ENCODE measurements around the gene PFDN1. TPM values are rescaled to one million over a fixed set of nuclear protein-coding genes. Genes with fewer than 3 reads are reported as not detected.

PFDN1 gene
- total RNA-seq (34.3 TPM), polyA plus RNA-seq (100 to 1,000 TPM; 107 to 152 (median 120) TPM)

DNA sequence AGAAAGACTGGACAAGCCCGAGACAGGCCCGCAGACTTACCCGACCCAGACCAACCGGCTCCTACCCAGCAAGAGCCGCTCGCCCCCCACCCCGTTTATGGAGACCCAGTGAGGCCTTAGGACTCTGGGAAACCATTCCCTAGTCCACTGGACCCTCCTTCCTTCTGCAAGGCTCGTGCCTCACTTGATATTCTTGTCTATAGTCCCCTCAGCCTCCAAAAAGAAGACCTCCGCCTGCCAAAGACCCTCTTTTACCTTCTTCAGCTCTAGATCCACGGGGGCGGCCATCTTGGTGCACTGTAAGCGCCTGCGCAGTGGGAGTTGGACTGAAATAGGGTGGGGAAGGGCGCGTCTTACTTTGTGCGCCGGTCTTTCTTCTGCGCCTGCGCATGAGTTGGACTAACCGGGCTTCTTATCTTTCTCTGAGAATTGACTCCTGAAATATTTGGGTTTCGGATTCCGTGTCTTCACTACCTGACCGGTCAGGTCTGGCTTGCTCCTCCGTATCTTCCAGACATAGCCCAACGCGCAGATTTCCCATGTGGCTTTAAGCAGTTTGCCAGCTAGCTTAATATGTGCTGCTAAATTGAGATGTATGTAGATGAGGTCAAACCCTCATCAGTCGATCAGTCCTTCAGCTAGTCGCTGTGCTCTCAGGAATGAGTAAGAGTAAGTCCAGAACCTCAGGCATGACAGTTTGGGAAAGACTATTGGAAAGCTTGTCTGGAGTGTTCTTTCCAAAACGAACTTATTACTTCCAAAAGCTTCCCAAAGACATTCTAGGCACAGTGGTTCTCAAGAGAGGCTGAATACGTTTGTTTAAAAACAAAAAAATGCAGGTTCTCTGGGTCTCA lies at the start of gene PFDN1:
Gene PFDN1, minus strand, starts transcription at position 316 of the 854 bp plus-strand sequence. Its CDS starts 28 bp downstream, at position 288.
- Histone ChIP-seq H3K4me3 (ENCODE audit: low read depth, low read length) (peak within 1 kb of the TSS; percentile 83), H3K36me3 (ENCODE audit: control insufficient read depth, insufficient read depth, low read length) (peaks cover 10% of the 10 kb centered on the region), H3K4me1 (ENCODE audit: control insufficient read depth, insufficient read depth, low read length, poor library complexity, severe bottlenecking) (peaks cover 21% of the 10 kb centered on the region), H3K27me3 (ENCODE audit: control insufficient read depth, insufficient read depth, low read length) (no peaks in the 10 kb centered on the region), H3K27ac (ENCODE audit: insufficient read depth, low read length, poor library complexity, severe bottlenecking) (peak within 1 kb of the TSS; percentile 68), H3K9me3 (ENCODE audit: control insufficient read depth in 2 of 2, low read length in 2 of 2) (no peaks in the 10 kb centered on the region)
- Mint-ChIP-seq H3K4me1 (peaks cover 12 to 36% (median 23%) of the 10 kb centered on the region in 4 donors), H3K4me3 (peak within 1 kb of the TSS; percentile 94 to 99 (median 98)), H3K9me3 (no peaks in the 10 kb centered on the region), H3K36me3 (peaks cover 11% of the 10 kb centered on the region), H3K27ac (peak within 1 kb of the TSS; percentile 94 to 99 (median 96)), H3K27me3 (peaks cover 12% of the 10 kb centered on the region)
- ATAC-seq (ENCODE audit: low read depth in 2 of 2) (peak; percentile 96 to 98), DNase-seq (peak; percentile 88 to 95 (median 93))

- no peaks in the 10 kb centered on the region for H3K9me3 ChIP-seq (ENCODE audit: control insufficient read depth in 2 of 2, low read length in 2 of 2)
- no peak overlapping the region for H3K27ac ChIP-seq (ENCODE audit: insufficient read depth, low read length, poor library complexity, severe bottlenecking)
- peak; percentile 77 to 81 for ATAC-seq (ENCODE audit: low read depth in 2 of 2)
- peak; percentile 51 to 86 (median 75) for DNase-seq
- peak overlapping the region in 1 of 4 donors; percentile 14 for H3K4me3 Mint-ChIP-seq
- H3K27ac Mint-ChIP-seq = no peak overlapping the region
- H3K27me3 ChIP-seq (ENCODE audit: control insufficient read depth, insufficient read depth, low read length) = peaks cover 3% of the 10 kb centered on the region
- H3K4me3 ChIP-seq (ENCODE audit: low read depth, low read length) = peak overlapping the region; percentile 48
- H3K9me3 Mint-ChIP-seq = no peaks in the 10 kb centered on the region
- peaks cover 15% of the 10 kb centered on the region for H3K27me3 Mint-ChIP-seq
- no peaks in the 10 kb centered on the region for H3K36me3 ChIP-seq (ENCODE audit: control insufficient read depth, insufficient read depth, low read length)
- peaks cover 4 to 14% (median 10%) of the 10 kb centered on the region in 4 donors for H3K4me1 Mint-ChIP-seq
- peaks cover 3% of the 10 kb centered on the region for H3K4me1 ChIP-seq (ENCODE audit: control insufficient read depth, insufficient read depth, low read length, poor library complexity, severe bottlenecking)
- H3K36me3 Mint-ChIP-seq = no peaks in the 10 kb centered on the region
Measured at GRCh38 chr5:140351609-140352334, 48.9 kb upstream of the PFDN1 start.

GRCh38 chr5:140349244-140349643 lies 46.3 kb upstream of the PFDN1 start:
- no peak overlapping the region for H3K27ac Mint-ChIP-seq
- H3K27ac ChIP-seq (ENCODE audit: insufficient read depth, low read length, poor library complexity, severe bottlenecking) = no peak overlapping the region
- H3K27me3 Mint-ChIP-seq = peaks cover 25% of the 10 kb centered on the region
- H3K4me1 ChIP-seq (ENCODE audit: control insufficient read depth, insufficient read depth, low read length, poor library complexity, severe bottlenecking) = peaks cover 12% of the 10 kb centered on the region
- ATAC-seq (ENCODE audit: low read depth in 2 of 2) (no peak), DNase-seq (no peak)
- no peaks in the 10 kb centered on the region for H3K9me3 ChIP-seq (ENCODE audit: control insufficient read depth in 2 of 2, low read length in 2 of 2)
- no peak overlapping the region for H3K4me3 ChIP-seq (ENCODE audit: low read depth, low read length)
- peaks cover 3% of the 10 kb centered on the region for H3K27me3 ChIP-seq (ENCODE audit: control insufficient read depth, insufficient read depth, low read length)
- H3K36me3 Mint-ChIP-seq = no peaks in the 10 kb centered on the region
- peaks cover 0 to 2% (median 0%) of the 10 kb centered on the region in 7 donors for H3K9me3 Mint-ChIP-seq
- peak overlapping the region in 2 of 4 donors; percentile 7 to 53 for H3K4me3 Mint-ChIP-seq
- peaks cover 8 to 30% (median 13%) of the 10 kb centered on the region in 4 donors for H3K4me1 Mint-ChIP-seq
- H3K36me3 ChIP-seq (ENCODE audit: control insufficient read depth, insufficient read depth, low read length) = no peaks in the 10 kb centered on the region

DNA sequence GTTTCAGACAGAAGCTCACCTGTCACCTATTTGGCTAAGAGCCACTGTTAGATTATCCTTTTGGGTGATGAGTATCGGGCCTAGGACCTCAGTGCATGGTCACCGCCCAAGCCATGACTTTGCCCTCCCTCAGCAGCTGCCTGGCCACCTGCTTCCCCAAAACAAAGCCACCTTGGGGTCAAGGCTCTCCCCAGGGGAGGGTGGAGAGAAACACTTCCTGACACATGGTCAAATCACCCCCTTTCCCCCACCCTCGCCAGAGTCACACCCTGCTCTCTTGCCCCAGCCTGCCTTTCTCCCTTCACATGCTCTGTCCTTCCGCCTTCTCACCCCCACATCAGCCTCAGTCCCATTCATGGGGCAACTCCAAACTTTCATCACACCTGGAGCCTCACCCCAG lies 45.2 kb upstream of the PFDN1 start:
- Mint-ChIP-seq H3K4me3 (peak overlapping the region in 1 of 4 donors; percentile 83), H3K36me3 (no peaks in the 10 kb centered on the region), H3K27ac (no peak overlapping the region), H3K4me1 (peaks cover 9 to 39% (median 15%) of the 10 kb centered on the region in 4 donors), H3K27me3 (peaks cover 26% of the 10 kb centered on the region), H3K9me3 (peaks cover 0 to 2% (median 0%) of the 10 kb centered on the region in 7 donors)
- Histone ChIP-seq H3K4me3 (ENCODE audit: low read depth, low read length) (no peak overlapping the region), H3K36me3 (ENCODE audit: control insufficient read depth, insufficient read depth, low read length) (no peaks in the 10 kb centered on the region), H3K27me3 (ENCODE audit: control insufficient read depth, insufficient read depth, low read length) (peaks cover 3% of the 10 kb centered on the region), H3K9me3 (ENCODE audit: control insufficient read depth in 2 of 2, low read length in 2 of 2) (no peaks in the 10 kb centered on the region), H3K27ac (ENCODE audit: insufficient read depth, low read length, poor library complexity, severe bottlenecking) (no peak overlapping the region), H3K4me1 (ENCODE audit: control insufficient read depth, insufficient read depth, low read length, poor library complexity, severe bottlenecking) (peaks cover 15% of the 10 kb centered on the region)
- ATAC-seq (ENCODE audit: low read depth in 2 of 2) (no peak), DNase-seq (no peak)

DNA sequence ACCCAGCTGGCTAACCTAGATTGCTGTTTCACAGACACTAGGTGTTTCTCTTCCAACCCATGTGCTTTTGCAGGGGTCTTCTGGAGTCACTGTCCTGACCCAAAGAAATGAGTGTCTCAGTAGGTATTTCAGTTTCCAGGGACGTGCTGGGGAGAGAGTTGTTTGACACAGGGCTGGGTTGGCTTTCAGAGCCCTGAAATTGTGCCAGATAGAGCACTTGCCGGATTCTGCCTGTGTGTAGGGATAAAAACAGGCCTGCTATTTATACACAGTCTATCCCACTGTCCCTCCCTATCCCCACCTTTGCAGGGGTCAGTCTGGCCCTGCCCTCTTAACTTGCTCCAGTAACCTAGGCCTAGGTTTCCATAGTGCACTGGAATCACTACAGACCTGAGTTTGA lies 44.5 kb upstream of the PFDN1 start:
- Mint-ChIP-seq H3K27ac (no peak overlapping the region), H3K9me3 (peaks cover 0 to 2% (median 0%) of the 10 kb centered on the region in 7 donors), H3K36me3 (no peaks in the 10 kb centered on the region), H3K4me3 (peak overlapping the region; percentile 49 to 83 (median 82)), H3K27me3 (peaks cover 26% of the 10 kb centered on the region), H3K4me1 (peaks cover 9 to 47% (median 22%) of the 10 kb centered on the region in 4 donors)
- Histone ChIP-seq H3K4me3 (ENCODE audit: low read depth, low read length) (peak overlapping the region; percentile 53), H3K27ac (ENCODE audit: insufficient read depth, low read length, poor library complexity, severe bottlenecking) (no peak overlapping the region), H3K27me3 (ENCODE audit: control insufficient read depth, insufficient read depth, low read length) (peaks cover 3% of the 10 kb centered on the region), H3K4me1 (ENCODE audit: control insufficient read depth, insufficient read depth, low read length, poor library complexity, severe bottlenecking) (peaks cover 22% of the 10 kb centered on the region), H3K36me3 (ENCODE audit: control insufficient read depth, insufficient read depth, low read length) (no peaks in the 10 kb centered on the region), H3K9me3 (ENCODE audit: control insufficient read depth in 2 of 2, low read length in 2 of 2) (no peaks in the 10 kb centered on the region)
- ATAC-seq (ENCODE audit: low read depth in 2 of 2) (no peak), DNase-seq (no peak)

GRCh38 chr5:140346348-140347221 lies 43.7 kb upstream of the PFDN1 start, which contains the start of gene HBEGF:
Gene HBEGF, minus strand, starts transcription at chr5:140346603. Its CDS starts 275 bp downstream, at chr5:140346328.
- Mint-ChIP-seq H3K27me3 (peaks cover 21% of the 10 kb centered on the region), H3K27ac (peak within 1 kb of the TSS in 2 of 3 donors; percentile 49 to 68), H3K4me1 (peaks cover 14 to 52% (median 21%) of the 10 kb centered on the region in 4 donors), H3K36me3 (no peaks in the 10 kb centered on the region), H3K9me3 (peaks cover 0 to 2% (median 0%) of the 10 kb centered on the region in 7 donors), H3K4me3 (peak within 1 kb of the TSS; percentile 83 to 89 (median 86))
- Histone ChIP-seq H3K36me3 (ENCODE audit: control insufficient read depth, insufficient read depth, low read length) (no peaks in the 10 kb centered on the region), H3K4me1 (ENCODE audit: control insufficient read depth, insufficient read depth, low read length, poor library complexity, severe bottlenecking) (peaks cover 28% of the 10 kb centered on the region), H3K27me3 (ENCODE audit: control insufficient read depth, insufficient read depth, low read length) (peaks cover 3% of the 10 kb centered on the region), H3K27ac (ENCODE audit: insufficient read depth, low read length, poor library complexity, severe bottlenecking) (no peak within 1 kb of the TSS), H3K4me3 (ENCODE audit: low read depth, low read length) (peak within 1 kb of the TSS; percentile 53), H3K9me3 (ENCODE audit: control insufficient read depth in 2 of 2, low read length in 2 of 2) (no peaks in the 10 kb centered on the region)
- peak; percentile 54 to 55 for ATAC-seq (ENCODE audit: low read depth in 2 of 2)
- DNase-seq = peak; percentile 26 to 63 (median 43)

DNA sequence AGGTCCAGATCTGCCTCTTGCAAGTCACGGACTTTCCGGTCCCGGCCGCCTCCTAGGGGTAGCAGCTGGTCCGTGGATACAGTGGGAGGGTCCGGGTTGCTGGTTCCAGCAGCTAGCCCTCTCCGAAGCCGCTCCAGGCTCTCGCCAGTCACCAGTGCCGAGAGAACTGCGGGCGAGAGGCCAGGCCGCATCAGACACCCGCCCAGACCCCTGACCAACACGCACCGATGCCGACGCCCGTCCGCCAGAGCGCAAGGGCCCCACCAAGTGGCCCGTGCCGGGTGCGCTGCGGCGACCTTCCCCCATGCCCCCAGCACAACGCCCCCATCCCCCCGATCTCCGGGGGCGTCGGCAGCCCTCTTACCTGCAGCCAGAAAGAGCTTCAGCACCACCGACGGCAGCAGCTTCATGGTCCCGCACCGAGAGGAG lies 43.0 kb upstream of the PFDN1 start:
- Mint-ChIP-seq H3K4me3 (peak overlapping the region; percentile 80 to 89 (median 86)), H3K4me1 (peaks cover 12 to 56% (median 22%) of the 10 kb centered on the region in 4 donors), H3K27ac (no peak overlapping the region), H3K27me3 (peaks cover 16% of the 10 kb centered on the region), H3K36me3 (no peaks in the 10 kb centered on the region), H3K9me3 (peaks cover 0 to 2% (median 0%) of the 10 kb centered on the region in 7 donors)
- H3K9me3 ChIP-seq (ENCODE audit: control insufficient read depth in 2 of 2, low read length in 2 of 2) = no peaks in the 10 kb centered on the region
- H3K27me3 ChIP-seq (ENCODE audit: control insufficient read depth, insufficient read depth, low read length) = peaks cover 3% of the 10 kb centered on the region
- no peak overlapping the region for H3K27ac ChIP-seq (ENCODE audit: insufficient read depth, low read length, poor library complexity, severe bottlenecking)
- no peaks in the 10 kb centered on the region for H3K36me3 ChIP-seq (ENCODE audit: control insufficient read depth, insufficient read depth, low read length)
- no peak overlapping the region for H3K4me3 ChIP-seq (ENCODE audit: low read depth, low read length)
- no peak for DNase-seq
- H3K4me1 ChIP-seq (ENCODE audit: control insufficient read depth, insufficient read depth, low read length, poor library complexity, severe bottlenecking) = peaks cover 28% of the 10 kb centered on the region
- peak in 1 of 2 donors; percentile 1 for ATAC-seq (ENCODE audit: low read depth in 2 of 2)
